Activated naive CD4-positive, alpha-beta T cell treated with anti-CD3 and anti-CD28 coated beads for 36 hours (primary cell): ENCODE data around the gene IQUB. TPM values are rescaled to one million over a fixed set of nuclear protein-coding genes. Genes with fewer than 3 reads are reported as not detected.
"Not testable (repeated sequence)": the region's sequence is repeated elsewhere in the genome, so short reads cannot be mapped to it uniquely, and the experiment has no call there.

Source experiments
- CTCF ChIA-PET: fragments of 350-600 bp; sonication (Branson Sonifier 250); formaldehyde crosslinking; loops from one replicate; lab custom pipeline; 2021; ENCODE audit warnings: antibody characterized with exemption; lab: Charles Lee
- DNase-seq: peaks from one replicate; pipeline ENCODE4 v3.0.0-alpha.2; 2020
- H3K27ac Mint-ChIP-seq: one replicate; pipeline ENCODE4 v1.8.0; 2021; ENCODE audit warnings: mild to moderate bottlenecking, mixed read lengths
- H3K27me3 Mint-ChIP-seq: one replicate; pipeline ENCODE4 v1.8.0; 2021; ENCODE audit warnings: low read depth, mixed read lengths
- H3K36me3 Mint-ChIP-seq: one replicate; pipeline ENCODE4 v1.8.0; 2021; ENCODE audit warnings: low read depth, mixed read lengths
- H3K4me1 Mint-ChIP-seq: one replicate; pipeline ENCODE4 v1.8.0; 2021; ENCODE audit warnings: low read depth, mixed read lengths
- H3K4me3 Mint-ChIP-seq: one replicate; pipeline ENCODE4 v1.8.0; 2021; ENCODE audit warnings: mild to moderate bottlenecking, moderate library complexity, mixed read lengths
- H3K9me3 Mint-ChIP-seq: one replicate; pipeline ENCODE4 v1.8.0; 2021; ENCODE audit warnings: mixed read lengths
- intact Hi-C: fragments of 100-400 bp; cut with micrococcal nuclease; formaldehyde crosslinking; loops from one replicate; pipeline ENCODE4 v1.15.1; 2023
- total RNA-seq, 2 experiments: library from RNA; stranded (reverse); gene quantifications; one replicate each; pipeline ENCODE4 v1.2.3, GENCODE V29; 2021

The IQUB gene
- total RNA-seq, 2 experiments from 2014 or later, result 0.07 TPM; not detected in 1

DNA sequence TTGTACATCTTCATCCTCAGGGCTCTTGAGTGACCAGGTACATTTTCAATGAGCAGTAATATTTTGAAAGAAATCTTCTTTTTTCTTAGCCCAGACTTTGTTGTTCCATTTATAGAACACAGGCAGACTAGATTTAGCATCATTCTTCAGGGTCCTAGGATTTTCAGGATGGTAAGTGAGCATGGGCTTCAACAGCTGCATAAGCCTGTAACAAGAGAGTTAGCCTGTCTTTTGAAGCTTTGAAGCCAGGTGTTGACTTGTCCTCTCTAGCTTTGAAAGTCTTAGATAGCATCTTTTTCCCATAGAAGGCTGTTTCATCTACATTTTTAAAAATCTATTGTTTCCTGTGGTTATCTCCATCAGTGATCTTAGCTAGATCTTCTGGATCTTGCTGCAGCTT is 27.7 kb upstream of the IQUB start:
- Mint-ChIP-seq H3K27ac (no peak overlapping the region), H3K36me3 (no peaks in the 10 kb centered on the region), H3K4me1 (peaks cover 10% of the 10 kb centered on the region), H3K9me3 (no peaks in the 10 kb centered on the region), H3K4me3 (no peak overlapping the region), H3K27me3 (no peaks in the 10 kb centered on the region)
- intact Hi-C loops, result no loop called here
- CTCF ChIA-PET, result interaction anchor here (0.8 kb wide), 1 partner anchor 68 kb away, joined by 3 read pairs; no protein-coding TSS in a partner anchor
- DNase-seq, result no peak

DNA sequence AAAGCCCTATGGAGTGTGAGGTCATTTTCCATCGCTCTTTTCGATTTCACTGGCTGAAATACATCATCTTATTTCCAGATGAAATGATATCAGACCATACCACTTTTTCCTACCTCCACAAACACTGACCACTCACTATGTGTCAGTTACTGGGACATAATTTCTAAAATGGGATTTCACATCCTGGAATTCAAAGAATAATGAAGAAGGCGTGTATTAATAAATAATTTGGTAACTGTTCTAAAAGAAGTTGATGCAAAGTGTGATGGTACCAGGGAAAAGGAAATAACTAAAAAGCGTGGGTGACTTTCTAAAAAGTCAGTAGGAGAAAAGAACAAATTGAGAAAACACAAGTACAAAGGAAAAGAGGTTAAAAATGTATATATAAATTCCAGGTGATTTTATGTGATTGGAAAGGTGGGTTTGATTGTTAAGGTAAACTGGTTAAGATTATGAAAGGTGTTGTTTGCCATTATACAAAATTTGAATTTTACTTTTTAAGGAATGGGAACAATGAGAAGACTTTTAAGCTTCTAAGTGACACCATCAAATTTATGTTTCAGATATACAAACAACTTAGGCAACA is 24.0 kb upstream of the IQUB start:
- intact Hi-C loops, result loop anchor here (1.0 to 5.0 kb wide), 2 partner anchors 154 to 266 kb away; no protein-coding TSS in a partner anchor
- H3K4me1 Mint-ChIP-seq, result peaks cover 11% of the 10 kb centered on the region
- no peak overlapping the region for H3K27ac Mint-ChIP-seq
- no peaks in the 10 kb centered on the region for H3K9me3 Mint-ChIP-seq
- CTCF ChIA-PET, result interaction anchor here (1.2 to 1.3 kb wide), 2 partner anchors 18 to 268 kb away, joined by 3 read pairs; no protein-coding TSS in a partner anchor
- no peaks in the 10 kb centered on the region for H3K36me3 Mint-ChIP-seq
- no peak overlapping the region for H3K4me3 Mint-ChIP-seq
- no peaks in the 10 kb centered on the region for H3K27me3 Mint-ChIP-seq
- no peak for DNase-seq

DNA sequence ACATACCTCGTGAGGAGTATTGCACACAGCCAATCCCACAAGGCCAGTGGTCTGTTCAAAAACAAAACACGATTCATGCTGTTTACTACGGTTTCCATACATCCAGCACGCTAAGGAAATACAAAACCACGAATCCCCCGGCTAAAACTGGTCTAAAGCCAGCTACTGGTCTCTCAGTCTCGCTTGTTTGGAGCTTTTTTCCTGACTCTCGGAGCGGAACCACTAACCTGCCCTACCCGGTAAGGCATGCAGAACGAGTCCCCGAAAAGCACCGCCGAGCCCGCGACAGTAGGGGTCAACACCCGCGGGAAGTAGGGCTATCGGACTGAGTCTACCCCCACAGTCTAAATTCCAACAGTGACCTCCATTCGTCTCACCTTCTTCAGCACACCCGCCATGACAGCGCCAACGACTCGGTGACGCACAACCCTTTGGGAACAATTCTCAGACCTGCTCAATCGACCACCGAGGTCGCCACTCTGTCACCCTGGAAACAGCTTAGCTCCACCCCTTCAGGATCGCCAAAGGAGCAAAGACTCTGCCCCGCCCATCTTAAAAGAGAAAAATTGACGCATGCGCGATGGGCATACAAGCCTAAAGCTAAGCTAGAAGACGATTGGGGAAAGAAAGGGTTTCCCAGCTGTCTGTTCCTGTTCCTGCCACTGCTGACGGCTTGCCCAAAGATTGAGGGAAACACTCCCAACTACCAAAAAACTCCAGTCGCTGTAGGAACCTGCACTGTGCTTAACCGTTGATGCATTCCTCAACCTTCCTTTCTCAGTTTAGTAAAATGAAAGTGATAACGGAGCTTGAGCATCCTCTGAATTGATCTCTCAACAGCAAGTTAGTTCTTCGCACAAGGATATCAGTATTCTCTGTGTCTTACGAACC is 23.2 kb upstream of the IQUB start, which contains the start of gene NDUFA5:
TSS of gene NDUFA5 (minus strand) at position 421 of the 891 bp plus-strand sequence. CDS start at position 398, 23 bp downstream.
- CTCF ChIA-PET, result interaction anchor here (0.7 to 1.3 kb wide), 3 partner anchors 17 to 268 kb away, joined by 3 read pairs; no protein-coding TSS in a partner anchor
- no peaks in the 10 kb centered on the region for H3K27me3 Mint-ChIP-seq
- H3K36me3 Mint-ChIP-seq, result peaks cover 7% of the 10 kb centered on the region
- intact Hi-C loops, result loop anchor here (1.0 to 5.0 kb wide), 6 partner anchors 12 to 1372 kb away; partner anchors contain the start of genes IQUB, POT1 and WASL
- H3K9me3 Mint-ChIP-seq, result no peaks in the 10 kb centered on the region
- peaks cover 18% of the 10 kb centered on the region for H3K4me1 Mint-ChIP-seq
- H3K4me3 Mint-ChIP-seq, result no peak within 1 kb of the TSS
- H3K27ac Mint-ChIP-seq, result no peak within 1 kb of the TSS
- peak; percentile 98 for DNase-seq

DNA sequence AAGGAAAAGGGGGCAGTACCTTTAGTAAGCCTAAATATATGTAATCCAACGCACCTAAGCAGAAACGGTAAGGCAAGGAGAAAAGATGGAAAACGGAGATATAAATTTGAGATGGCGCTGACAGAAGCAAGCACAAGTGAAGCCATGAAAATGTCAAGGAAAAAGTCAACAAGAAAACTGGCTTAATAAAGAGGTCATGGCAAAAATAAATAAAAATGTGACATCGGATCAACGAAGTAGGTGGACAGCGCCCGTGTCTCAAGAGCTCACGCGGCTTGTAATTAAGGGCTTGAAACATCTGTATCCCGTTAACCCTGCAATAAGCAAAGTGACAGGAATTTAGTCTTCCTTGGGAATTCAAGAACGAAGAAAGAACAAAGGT is 22.6 kb upstream of the IQUB start:
- Mint-ChIP-seq H3K4me1 (peaks cover 18% of the 10 kb centered on the region), H3K27ac (no peak overlapping the region), H3K27me3 (no peaks in the 10 kb centered on the region), H3K4me3 (no peak overlapping the region), H3K9me3 (no peaks in the 10 kb centered on the region), H3K36me3 (peaks cover 12% of the 10 kb centered on the region)
- CTCF ChIA-PET, result interaction anchor here (1.3 kb wide), 1 partner anchor 17 kb away, joined by 3 read pairs; no protein-coding TSS in a partner anchor
- DNase-seq, result no peak
- intact Hi-C loops, result loop anchor here (1.0 to 5.0 kb wide), 5 partner anchors 12 to 1372 kb away; partner anchors contain the start of genes IQUB, POT1 and WASL

DNA sequence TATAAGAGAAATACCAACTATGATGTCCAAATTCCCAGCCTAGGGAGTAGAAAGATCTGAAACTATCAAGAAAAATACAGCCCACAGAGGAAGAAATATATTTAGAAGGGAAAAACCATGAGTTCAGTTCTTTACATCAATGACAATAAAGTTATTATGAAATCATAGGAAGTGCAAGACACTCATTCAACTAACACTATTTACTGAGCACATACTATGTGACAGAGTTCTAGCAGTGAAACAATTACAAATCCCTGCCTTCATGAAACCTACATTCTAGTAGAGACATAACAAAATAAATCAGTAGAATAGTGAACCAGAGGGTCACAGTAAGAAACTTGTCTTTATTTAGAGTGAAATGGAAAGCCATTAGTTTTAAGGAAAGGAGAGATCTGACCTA is 21.1 kb upstream of the IQUB start:
- Mint-ChIP-seq H3K27ac (no peak overlapping the region), H3K36me3 (peaks cover 13% of the 10 kb centered on the region), H3K4me1 (peaks cover 18% of the 10 kb centered on the region), H3K27me3 (no peaks in the 10 kb centered on the region), H3K4me3 (no peak overlapping the region), H3K9me3 (no peaks in the 10 kb centered on the region)
- intact Hi-C loops, result loop anchor here (5.0 kb wide), 1 partner anchor 157 kb away; no protein-coding TSS in a partner anchor
- DNase-seq, result no peak
- CTCF ChIA-PET, result no interaction called here

DNA sequence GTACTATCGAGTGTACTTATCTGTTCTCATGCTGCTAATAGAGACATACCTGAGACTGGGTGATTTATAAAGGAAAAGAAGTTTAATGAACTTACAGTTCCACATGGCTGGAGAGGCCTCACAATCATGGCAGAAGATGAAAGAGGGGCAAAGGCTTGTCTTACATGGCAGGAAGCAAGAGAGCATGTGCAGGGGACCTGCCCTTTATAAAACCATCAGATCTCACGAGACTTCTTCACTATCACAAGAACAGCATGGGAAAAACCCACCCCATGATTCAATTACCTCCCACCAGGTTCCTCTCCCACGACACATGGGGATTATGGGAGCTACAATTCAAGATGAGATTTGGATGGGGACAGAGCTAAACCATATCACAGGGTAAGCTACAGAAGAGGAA is 18.8 kb upstream of the IQUB start:
- H3K36me3 Mint-ChIP-seq, result peaks cover 24% of the 10 kb centered on the region
- CTCF ChIA-PET, result interaction anchor here (0.6 kb wide), 1 partner anchor 23 kb away, joined by 3 read pairs; no protein-coding TSS in a partner anchor

DNA sequence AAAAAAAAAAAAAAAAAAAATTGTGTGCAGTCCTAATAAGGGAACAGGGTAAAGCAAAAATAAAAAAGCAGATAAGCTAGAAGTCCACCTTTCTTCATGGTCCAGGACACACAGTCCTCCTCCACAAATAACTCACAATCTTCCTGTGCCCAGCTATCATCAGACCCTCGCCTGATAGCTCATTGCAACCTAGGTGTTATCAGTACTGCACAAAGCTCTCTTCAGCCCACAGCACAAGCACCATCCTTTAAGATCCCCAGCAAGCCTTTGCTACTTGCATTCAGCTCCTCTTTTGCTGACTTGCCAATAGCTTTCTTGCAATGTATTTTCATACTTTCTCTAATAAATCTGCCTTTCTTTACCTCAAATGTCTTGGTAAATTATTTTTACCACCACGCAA is 18.2 kb upstream of the IQUB start:
- peaks cover 25% of the 10 kb centered on the region for H3K36me3 Mint-ChIP-seq
- intact Hi-C loops, result no loop called here
- no peak overlapping the region for H3K4me3 Mint-ChIP-seq
- no peaks in the 10 kb centered on the region for H3K27me3 Mint-ChIP-seq
- H3K9me3 Mint-ChIP-seq, result no peaks in the 10 kb centered on the region
- no peak for DNase-seq
- CTCF ChIA-PET, result interaction anchor here (0.6 kb wide), 1 partner anchor 22 kb away, joined by 3 read pairs; no protein-coding TSS in a partner anchor
- H3K27ac Mint-ChIP-seq, result no peak overlapping the region
- H3K4me1 Mint-ChIP-seq, result peaks cover 19% of the 10 kb centered on the region

More for the DNA sequence above, 18.8 kb upstream of the IQUB start:
- Mint-ChIP-seq H3K9me3 (no peaks in the 10 kb centered on the region), H3K4me1 (peaks cover 19% of the 10 kb centered on the region), H3K4me3 (no peak overlapping the region), H3K27me3 (no peaks in the 10 kb centered on the region), H3K27ac (no peak overlapping the region)
- intact Hi-C loops, result no loop called here
- no peak for DNase-seq

DNA sequence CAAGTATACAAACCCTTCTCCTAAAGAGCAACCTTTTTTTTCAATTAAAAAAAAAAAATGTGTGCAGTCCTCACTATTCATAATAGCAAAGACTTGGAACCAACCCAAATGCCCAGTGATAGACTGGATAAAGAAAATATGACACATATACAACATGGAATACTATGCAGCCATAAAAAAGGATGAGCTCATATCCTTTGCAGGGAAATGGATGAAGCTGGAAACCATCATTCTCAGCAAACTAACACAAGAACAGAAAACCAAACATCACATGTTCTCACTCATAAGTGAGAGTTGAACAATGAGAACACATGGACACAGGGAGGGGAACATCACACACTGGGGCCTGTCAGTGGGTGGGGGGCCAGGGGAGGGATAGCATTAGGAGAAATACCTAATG is 17.7 kb upstream of the IQUB start:
- H3K36me3 Mint-ChIP-seq, result peaks cover 28% of the 10 kb centered on the region
- intact Hi-C loops, result not testable (repeated sequence)

DNA sequence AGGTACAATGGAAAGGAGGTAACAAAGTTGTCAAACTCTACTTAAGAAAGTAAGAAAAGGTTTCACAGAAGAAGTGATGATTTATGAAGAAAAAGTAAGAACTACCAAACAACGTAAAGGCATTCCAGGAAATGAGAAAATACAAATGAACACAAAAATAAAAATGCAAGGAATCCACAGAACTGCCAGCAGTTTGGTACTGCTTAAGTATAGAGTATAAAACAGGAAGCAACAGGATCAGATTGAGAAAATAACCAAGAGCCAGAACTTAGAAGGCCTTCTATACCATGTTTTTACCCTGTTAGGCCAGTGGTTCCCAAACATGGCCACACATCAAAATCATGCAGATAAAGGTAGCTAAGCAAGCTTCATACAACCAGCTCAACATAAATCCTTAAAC is 14.0 kb upstream of the IQUB start:
- no peak for DNase-seq
- Mint-ChIP-seq H3K27ac (no peak overlapping the region), H3K9me3 (no peaks in the 10 kb centered on the region), H3K27me3 (no peaks in the 10 kb centered on the region), H3K4me1 (peaks cover 27% of the 10 kb centered on the region), H3K36me3 (peaks cover 32% of the 10 kb centered on the region), H3K4me3 (no peak overlapping the region)
- intact Hi-C loops, result no loop called here
- CTCF ChIA-PET, result interaction anchor here (1.2 kb wide), 1 partner anchor 54 kb away, joined by 3 read pairs; no protein-coding TSS in a partner anchor

More for the DNA sequence above, 17.7 kb upstream of the IQUB start:
- peaks cover 23% of the 10 kb centered on the region for H3K4me1 Mint-ChIP-seq
- H3K4me3 Mint-ChIP-seq, H3K27ac Mint-ChIP-seq, DNase-seq, H3K9me3 Mint-ChIP-seq, CTCF ChIA-PET, H3K27me3 Mint-ChIP-seq: not testable (repeated sequence)

DNA sequence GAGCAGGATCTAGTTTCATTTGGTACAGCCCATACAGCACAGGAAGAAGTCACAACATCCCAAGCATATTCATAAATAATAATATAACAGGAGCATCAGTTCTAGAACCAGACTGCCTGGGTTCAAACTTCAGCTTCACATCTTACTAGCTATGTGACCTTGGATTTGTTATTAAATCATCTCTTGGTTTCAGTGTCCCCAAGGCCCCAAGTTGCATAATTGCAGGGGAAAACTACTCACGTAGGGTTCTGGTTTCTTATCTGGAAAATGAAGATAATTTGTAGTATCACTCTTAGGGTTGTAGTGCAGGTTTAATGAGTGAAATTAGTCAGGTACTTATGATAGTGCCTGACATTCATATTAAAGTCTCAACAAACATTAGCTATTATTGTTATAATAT is 5.5 kb upstream of the IQUB start:
- Mint-ChIP-seq H3K27me3 (no peaks in the 10 kb centered on the region), H3K4me3 (no peak overlapping the region), H3K36me3 (no peaks in the 10 kb centered on the region), H3K4me1 (peaks cover 13% of the 10 kb centered on the region), H3K9me3 (no peaks in the 10 kb centered on the region), H3K27ac (no peak overlapping the region)
- CTCF ChIA-PET, result interaction anchor here (0.6 to 1.6 kb wide), 5 partner anchors 10 to 279 kb away, joined by 3 to 5 read pairs (median 3); partner anchors contain the start of gene NDUFA5
- DNase-seq, result no peak
- intact Hi-C loops, result no loop called here

DNA sequence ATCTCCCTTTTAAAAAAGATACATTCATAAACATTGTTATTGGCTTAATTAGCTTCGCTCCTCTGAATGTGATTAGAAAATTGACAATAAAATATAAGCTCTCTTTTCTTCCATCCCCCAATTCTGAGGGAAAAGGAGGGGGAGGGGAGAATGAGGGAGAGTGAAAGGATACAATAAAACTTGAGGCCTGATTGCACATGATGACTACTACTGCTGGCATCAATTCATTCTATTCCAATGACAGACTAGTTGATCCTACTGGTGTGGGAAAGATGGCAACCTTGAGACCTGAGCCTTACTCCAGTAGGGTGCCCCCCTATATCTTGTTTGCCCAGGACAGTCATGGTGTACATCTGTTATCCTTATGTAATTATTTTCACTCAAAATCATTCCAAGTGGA is 4.5 kb upstream of the IQUB start:
- no peak for DNase-seq
- Mint-ChIP-seq H3K4me3 (no peak overlapping the region), H3K9me3 (no peaks in the 10 kb centered on the region), H3K36me3 (no peaks in the 10 kb centered on the region), H3K27me3 (peaks cover 4% of the 10 kb centered on the region), H3K27ac (no peak overlapping the region), H3K4me1 (peaks cover 18% of the 10 kb centered on the region)
- intact Hi-C loops, result no loop called here
- CTCF ChIA-PET, result interaction anchor here (1.2 to 1.6 kb wide), 3 partner anchors 11 to 44 kb away, joined by 4 to 5 read pairs (median 5); no protein-coding TSS in a partner anchor
